ENCODE data around the gene TSSK2. TPM values are rescaled to one million over a fixed set of nuclear protein-coding genes. Genes with fewer than 3 reads are reported as not detected.

Gene TSSK2
- total and polyA plus RNA-seq, 2 of the 8 experiments (the other 6 are each of a cell fraction or from before 2014, with no cell fraction given) = not detected

DNA sequence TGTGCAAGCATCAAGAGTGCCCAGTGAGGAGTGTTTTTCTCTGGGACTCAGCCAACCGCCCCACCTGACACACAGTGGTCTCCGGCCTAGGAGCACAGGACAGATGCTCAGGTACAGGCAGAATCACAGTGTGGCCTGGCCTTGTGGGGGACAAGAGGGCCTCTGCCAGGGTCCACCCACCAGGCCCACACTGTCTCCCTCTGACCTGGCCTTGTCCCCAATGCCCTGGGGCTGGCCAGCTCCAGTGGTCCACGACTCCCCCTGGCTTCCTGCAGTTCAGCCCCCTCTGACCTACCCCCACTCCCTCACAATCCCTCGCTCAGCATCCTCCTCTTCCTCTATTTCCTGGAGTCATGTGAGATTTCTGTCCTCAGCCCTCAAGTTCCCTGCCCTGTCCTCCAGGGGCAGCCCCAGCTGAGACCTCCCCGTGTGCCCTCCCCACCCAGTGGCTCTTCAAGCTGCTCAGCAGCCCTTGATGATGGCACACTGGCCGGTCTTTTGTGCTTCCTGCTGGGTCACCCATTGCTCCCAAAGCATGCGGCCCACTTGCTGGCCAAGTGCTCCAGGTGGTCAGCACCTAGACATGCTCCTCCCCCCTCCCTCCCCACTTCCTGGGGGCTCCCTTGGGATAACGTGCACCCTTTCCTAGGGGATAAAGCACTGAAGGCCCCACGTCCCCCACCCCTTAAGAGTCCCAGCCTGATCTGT, 1.7 kb downstream of the TSSK2 start (continued):
- TF ChIP-seq EGR1 (IDR thresholded peaks at IDR 0.05; ENCODE audit: borderline replicate concordance, low read depth, low read length) = no peak

All from H1 (cell line).